HL-60 (cell line): ENCODE measurements around the gene WDR5B.

Experiments
- DNase-seq, 2 experiments: peaks; one replicate each; pipeline ENCODE4 v3.0.0-alpha.2; 2010 to 2020; ENCODE audit warnings: low read depth in 1 of 2, low spot score in 1 of 2
- H3K27ac ChIP-seq: fragments of 250-450 bp; sonication (Bioruptor Pico); replicated peaks from 2 replicates; pipeline ENCODE4 v1.5.1; 2020; ENCODE audit warnings: mild to moderate bottlenecking, moderate library complexity
- H3K27me3 ChIP-seq: fragments of 250-450 bp; sonication (Bioruptor Pico); 2 replicates; pipeline ENCODE4 v1.5.1; 2021; ENCODE audit warnings: mild to moderate bottlenecking, moderate library complexity; ENCODE audit not compliant: insufficient read depth, poor library complexity, severe bottlenecking
- H3K4me3 ChIP-seq: replicated peaks from 2 replicates; pipeline ENCODE4 v1.5.1; 2011; ENCODE audit warnings: mild to moderate bottlenecking, control low read depth, low read length; ENCODE audit not compliant: insufficient read depth
- CTCF ChIP-seq: IDR thresholded peaks from one replicate; pipeline ENCODE4 v1.5.1; 2011; ENCODE audit warnings: low read length, control low read depth, inconsistent platforms; ENCODE audit not compliant: insufficient read depth
- GABPA ChIP-seq: IDR thresholded peaks from 2 replicates; pipeline ENCODE4 v1.6.1; 2012; ENCODE audit warnings: low read depth
- POLR2AphosphoS5 ChIP-seq: IDR thresholded peaks from 2 replicates; pipeline ENCODE4 v1.6.1; 2012; ENCODE audit warnings: low read depth
- SPI1 ChIP-seq: IDR thresholded peaks from 2 replicates; pipeline ENCODE4 v1.6.1; 2012; ENCODE audit warnings: low read depth, mild to moderate bottlenecking, borderline replicate concordance
- TF ChIP-seq, protein P1 (sequence below): IDR thresholded peaks from 2 replicates; pipeline ENCODE4 v1.6.1; 2012; ENCODE audit warnings: low read depth; ENCODE audit not compliant: insufficient replicate concordance

Gene WDR5B

DNA sequence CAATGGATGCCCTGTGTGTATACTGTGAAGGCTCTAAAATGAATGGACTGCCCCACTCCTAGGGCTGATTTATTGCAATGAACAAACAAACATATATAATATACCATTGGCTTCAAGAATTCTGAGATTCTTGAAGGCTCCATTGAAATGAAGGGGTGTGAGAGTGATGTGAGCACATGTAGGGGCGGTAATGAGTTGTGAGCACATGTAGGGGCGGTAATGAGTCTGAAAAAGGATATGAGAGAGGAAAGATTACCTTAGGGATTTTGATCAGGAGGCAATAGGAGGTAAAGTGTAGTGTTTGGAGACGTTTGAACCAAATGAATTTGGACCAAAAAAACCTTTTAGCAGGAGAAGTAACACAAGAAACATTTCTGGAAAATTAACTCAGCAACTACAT lies 28.2 kb downstream of the WDR5B start:
- H3K27me3 ChIP-seq: no peaks in the 10 kb centered on the region
- no peak overlapping the region for H3K4me3 ChIP-seq
- TF ChIP-seq GABPA: no peak
- TF ChIP-seq, protein P1, sequence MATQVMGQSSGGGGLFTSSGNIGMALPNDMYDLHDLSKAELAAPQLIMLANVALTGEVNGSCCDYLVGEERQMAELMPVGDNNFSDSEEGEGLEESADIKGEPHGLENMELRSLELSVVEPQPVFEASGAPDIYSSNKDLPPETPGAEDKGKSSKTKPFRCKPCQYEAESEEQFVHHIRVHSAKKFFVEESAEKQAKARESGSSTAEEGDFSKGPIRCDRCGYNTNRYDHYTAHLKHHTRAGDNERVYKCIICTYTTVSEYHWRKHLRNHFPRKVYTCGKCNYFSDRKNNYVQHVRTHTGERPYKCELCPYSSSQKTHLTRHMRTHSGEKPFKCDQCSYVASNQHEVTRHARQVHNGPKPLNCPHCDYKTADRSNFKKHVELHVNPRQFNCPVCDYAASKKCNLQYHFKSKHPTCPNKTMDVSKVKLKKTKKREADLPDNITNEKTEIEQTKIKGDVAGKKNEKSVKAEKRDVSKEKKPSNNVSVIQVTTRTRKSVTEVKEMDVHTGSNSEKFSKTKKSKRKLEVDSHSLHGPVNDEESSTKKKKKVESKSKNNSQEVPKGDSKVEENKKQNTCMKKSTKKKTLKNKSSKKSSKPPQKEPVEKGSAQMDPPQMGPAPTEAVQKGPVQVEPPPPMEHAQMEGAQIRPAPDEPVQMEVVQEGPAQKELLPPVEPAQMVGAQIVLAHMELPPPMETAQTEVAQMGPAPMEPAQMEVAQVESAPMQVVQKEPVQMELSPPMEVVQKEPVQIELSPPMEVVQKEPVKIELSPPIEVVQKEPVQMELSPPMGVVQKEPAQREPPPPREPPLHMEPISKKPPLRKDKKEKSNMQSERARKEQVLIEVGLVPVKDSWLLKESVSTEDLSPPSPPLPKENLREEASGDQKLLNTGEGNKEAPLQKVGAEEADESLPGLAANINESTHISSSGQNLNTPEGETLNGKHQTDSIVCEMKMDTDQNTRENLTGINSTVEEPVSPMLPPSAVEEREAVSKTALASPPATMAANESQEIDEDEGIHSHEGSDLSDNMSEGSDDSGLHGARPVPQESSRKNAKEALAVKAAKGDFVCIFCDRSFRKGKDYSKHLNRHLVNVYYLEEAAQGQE: no peak
- no peak for TF ChIP-seq CTCF
- no peak for TF ChIP-seq POLR2AphosphoS5
- no peak for TF ChIP-seq SPI1
- no peak for DNase-seq
- H3K27ac ChIP-seq: no peak overlapping the region

DNA sequence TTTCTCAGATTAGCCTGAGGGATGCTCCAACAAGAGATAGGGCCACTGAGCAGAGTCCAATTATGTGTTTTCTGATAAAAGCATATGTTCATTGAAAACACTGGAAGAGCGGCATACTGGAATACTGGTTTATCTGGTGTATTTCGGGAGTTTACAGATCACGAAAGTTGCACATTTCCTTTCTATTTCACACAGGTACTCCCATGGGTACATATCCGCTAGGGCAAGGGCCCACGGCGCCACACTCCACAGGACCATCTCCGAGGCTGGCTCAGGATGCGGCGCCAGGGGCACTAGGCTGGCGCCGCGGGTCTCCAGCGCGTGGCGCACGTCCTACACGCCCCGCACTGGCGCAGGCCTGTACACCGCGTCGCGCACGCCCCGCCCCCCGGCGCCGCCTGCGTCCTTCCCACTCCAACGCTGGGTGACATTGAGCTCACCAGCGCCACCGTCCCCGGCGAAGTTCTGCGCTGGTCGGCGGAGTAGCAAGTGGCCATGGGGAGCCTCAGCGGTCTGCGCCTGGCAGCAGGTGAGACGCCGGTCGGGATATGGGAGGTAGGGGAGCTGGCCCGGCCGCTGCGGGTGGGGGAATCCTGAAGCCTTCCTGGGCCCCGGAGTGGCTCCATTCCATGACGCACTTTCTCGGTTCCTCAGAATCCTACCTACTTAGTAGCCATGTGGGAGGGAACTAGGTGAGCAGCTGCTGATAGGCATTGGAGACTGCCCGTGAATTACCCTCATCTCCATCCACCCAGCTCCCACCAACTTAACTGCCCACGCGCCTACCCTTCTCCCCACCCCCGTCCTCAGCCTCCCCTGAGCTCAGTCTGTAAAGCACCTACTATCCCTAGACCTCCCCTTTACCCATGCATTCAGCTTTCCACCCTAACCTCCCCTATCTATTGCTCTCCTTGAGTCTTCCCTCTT lies 31.8 kb downstream of the WDR5B start, which contains the start of gene FAM162A:
Gene FAM162A (plus strand): TSS at position 412 of the 927 bp plus-strand sequence. CDS start 84 bp downstream, at position 496.
- DNase-seq: peak; percentile 91 to 95
- Histone ChIP-seq H3K27ac (peak within 1 kb of the TSS; percentile 70), H3K4me3 (peak within 1 kb of the TSS; percentile 91), H3K27me3 (no peaks in the 10 kb centered on the region)
- TF ChIP-seq CTCF (peak; percentile 40), POLR2AphosphoS5 (peak; percentile 83), GABPA (no peak), SPI1 (no peak)
- TF ChIP-seq, protein P1: peak; percentile 47

DNA sequence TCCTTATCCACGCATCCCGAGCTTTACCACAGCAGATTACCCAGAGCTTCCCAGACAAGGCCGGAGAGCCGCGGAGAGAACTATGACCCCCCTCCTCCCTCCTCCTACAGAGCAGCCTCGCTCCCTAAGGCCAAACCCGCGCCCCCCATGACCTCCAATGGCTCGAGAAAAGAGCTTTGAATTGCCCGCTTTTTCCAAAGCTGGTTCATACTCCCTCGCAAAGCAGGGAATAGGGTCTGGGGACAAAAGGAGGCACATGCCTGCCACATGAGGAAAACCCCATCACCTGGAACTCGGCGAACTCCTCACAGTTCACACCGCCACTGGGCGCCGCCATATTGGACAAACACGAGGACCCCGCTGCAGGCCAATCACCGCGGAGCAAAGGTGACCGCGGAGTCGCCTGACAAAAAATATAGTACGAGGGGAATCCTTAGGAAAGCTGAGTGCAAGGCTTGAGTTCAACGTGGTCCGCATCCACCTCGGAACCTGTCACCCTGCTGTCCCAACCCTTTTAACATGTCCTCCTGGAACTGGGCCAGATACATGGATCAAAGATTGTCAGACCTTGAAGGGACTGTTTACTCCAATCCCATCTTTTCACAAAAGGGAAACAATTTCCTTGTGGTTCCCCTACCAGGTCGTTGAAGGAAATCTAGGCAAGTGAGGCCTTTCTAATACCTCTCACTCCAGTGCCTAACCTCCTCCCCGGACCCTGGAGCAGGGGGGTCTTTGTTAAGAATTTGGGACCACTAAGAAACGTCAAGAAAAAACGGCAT lies 32.8 kb downstream of the WDR5B start, which contains the start of gene MIX23:
Gene MIX23 (minus strand): TSS at position 344 of the 779 bp plus-strand sequence. CDS start 7 bp downstream, at position 337.
- peak within 1 kb of the TSS; percentile 70 for H3K27ac ChIP-seq
- TF ChIP-seq, protein P1: peak; percentile 66
- TF ChIP-seq CTCF (no peak), POLR2AphosphoS5 (peak; percentile 88)
- DNase-seq: peak; percentile 85 to 91
- peak within 1 kb of the TSS; percentile 91 for H3K4me3 ChIP-seq
- no peaks in the 10 kb centered on the region for H3K27me3 ChIP-seq
